ENCODE data around the gene BICRAL.
"Not testable (repeated sequence)": the region's sequence is repeated elsewhere in the genome, so short reads cannot be mapped to it uniquely, and the experiment has no call there.

The BICRAL gene

DNA sequence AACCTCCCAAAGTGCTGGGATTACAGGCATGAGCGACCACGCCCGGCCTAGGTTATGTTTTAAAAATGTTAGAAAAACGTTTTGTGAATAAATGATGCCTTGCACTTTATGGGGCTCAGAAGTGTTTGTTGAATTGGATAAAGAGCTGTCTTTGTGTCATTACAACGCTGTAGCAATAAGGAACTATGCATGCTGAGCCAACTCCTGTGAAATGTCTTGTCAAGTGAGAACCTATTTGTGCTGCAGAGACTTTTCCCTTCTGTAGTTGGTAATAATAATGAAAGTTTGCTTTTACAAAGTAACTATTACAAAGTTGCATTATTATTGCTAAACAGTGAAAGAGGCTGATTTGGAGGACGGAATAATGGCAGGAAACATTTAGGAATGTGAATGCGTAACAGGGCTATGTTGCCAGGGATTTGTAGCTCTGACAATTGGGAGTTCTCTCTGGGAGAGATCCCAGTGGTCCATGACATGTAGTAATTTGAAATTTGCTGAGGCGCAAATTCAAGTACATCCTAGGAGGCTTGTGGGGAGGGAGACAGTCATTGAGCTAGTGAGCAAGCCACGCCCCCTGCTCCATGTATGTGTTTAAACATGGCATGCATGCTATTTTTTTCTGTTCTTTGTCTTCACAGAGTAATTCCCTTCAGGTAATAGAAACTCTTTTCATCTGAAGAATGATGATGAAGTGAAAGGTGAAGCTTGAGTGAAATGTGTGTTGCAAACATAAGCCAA, 16.8 kb upstream of the BICRAL start:
- WGBS, 2 experiments (ENCODE audit: insufficient coverage in 2 of 2) = 86 to 87% methylated on average over 8 of the region's 9 CpGs
- Histone ChIP-seq H3K9me3 (ENCODE audit: control insufficient read depth, low read length) (no peaks in the 10 kb centered on the region), H3K27ac (ENCODE audit: low read depth, low read length, severe bottlenecking) (no peak overlapping the region)

DNA sequence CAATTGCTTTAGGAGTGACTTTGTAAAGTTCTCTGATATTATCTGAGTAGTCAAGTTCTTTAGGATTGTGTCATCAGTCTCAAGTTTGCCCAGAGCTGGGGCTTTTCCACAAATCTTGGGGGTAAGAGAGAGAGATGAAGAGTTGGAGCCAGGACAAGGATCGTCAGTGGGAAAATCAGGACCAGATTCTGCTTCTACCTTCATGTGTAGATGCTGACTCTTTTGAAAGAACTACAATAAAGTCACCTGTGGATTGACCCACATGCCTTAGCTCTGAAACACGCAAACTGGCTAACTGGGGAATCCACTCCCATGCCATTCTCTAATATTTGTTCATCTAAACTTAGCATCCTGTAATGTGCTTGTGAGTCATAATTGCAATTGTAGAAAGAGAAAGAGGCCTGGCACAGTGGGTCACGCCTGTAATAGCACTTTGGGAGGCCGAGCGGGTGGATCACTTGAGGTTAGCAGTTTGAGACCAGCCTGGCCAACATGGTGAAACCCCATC, 15.6 kb upstream of the BICRAL start:
- H3K4me1 ChIP-seq (ENCODE audit: control insufficient read depth, insufficient read depth, low read length, poor library complexity, severe bottlenecking) = no peaks in the 10 kb centered on the region
- no peak overlapping the region for H3K4me3 ChIP-seq (ENCODE audit: extremely low read depth, insufficient read depth, low read length, poor library complexity, severe bottlenecking)
- H3K9me3 ChIP-seq (ENCODE audit: control insufficient read depth, low read length) = no peaks in the 10 kb centered on the region
- H3K36me3 ChIP-seq (ENCODE audit: control insufficient read depth, insufficient read depth, low read length) = no peaks in the 10 kb centered on the region
- H3K27ac ChIP-seq (ENCODE audit: low read depth, low read length, severe bottlenecking) = no peak overlapping the region
- WGBS, 2 experiments (ENCODE audit: insufficient coverage in 2 of 2) = 96% methylated on average over 4 of the region's 5 CpGs

More for the DNA sequence above, 16.8 kb upstream of the BICRAL start:
- no peak overlapping the region for H3K4me3 ChIP-seq (ENCODE audit: extremely low read depth, insufficient read depth, low read length, poor library complexity, severe bottlenecking)
- no peaks in the 10 kb centered on the region for H3K36me3 ChIP-seq (ENCODE audit: control insufficient read depth, insufficient read depth, low read length)
- no peaks in the 10 kb centered on the region for H3K4me1 ChIP-seq (ENCODE audit: control insufficient read depth, insufficient read depth, low read length, poor library complexity, severe bottlenecking)

DNA sequence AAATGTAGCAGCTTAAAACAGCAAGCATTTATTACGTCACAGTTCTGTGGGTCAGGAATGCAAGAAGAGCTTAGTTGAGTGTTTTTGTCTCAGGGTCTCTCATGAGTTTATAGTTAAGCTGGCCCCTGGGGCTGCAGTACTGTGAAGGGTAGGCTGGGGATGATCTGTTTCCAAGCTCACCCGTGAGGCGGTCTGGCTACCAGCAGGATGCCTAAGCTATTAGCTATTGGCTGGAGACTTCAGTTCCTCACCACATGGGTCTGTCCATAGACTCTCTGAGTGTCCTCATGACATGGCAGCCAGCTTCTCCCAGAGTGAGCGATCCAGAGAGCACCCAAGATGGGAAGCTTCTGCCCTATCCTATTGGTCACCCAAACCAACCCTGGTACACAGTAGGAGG, 12.8 kb upstream of the BICRAL start:
- whole genome bisulfite sequencing, 2 experiments (ENCODE audit: insufficient coverage in 2 of 2) = 92 to 96% methylated on average over 3 of the region's 4 CpGs
- Histone ChIP-seq H3K4me1 (ENCODE audit: control insufficient read depth, insufficient read depth, low read length, poor library complexity, severe bottlenecking) (peaks cover 5% of the 10 kb centered on the region), H3K4me3 (ENCODE audit: extremely low read depth, insufficient read depth, low read length, poor library complexity, severe bottlenecking) (no peak overlapping the region), H3K27ac (ENCODE audit: low read depth, low read length, severe bottlenecking) (no peak overlapping the region), H3K36me3 (ENCODE audit: control insufficient read depth, insufficient read depth, low read length) (no peaks in the 10 kb centered on the region), H3K9me3 (ENCODE audit: control insufficient read depth, low read length) (no peaks in the 10 kb centered on the region)

DNA sequence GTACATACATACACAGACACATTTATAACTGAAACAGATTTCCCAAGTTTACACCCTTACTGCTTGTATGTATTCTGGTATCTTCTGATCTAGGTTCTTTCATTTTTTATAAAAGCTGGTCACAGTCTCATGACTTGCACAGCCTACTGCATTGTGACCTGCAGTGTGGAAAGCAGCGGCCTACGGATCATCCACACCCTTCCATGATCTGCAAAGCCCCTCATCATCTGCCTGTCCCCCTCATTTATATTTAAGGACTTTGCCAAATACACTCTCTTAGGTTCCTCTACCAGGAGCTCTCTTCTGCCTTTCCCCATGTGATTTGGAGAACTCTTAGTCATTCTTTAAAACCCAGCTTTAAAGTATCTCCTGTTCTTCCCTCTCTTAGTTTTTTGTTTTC, 12.0 kb upstream of the BICRAL start:
- 100% methylated on average over 2 of the region's 2 CpGs for WGBS, 2 experiments (ENCODE audit: insufficient coverage in 2 of 2)
- Histone ChIP-seq H3K27ac (ENCODE audit: low read depth, low read length, severe bottlenecking) (no peak overlapping the region), H3K36me3 (ENCODE audit: control insufficient read depth, insufficient read depth, low read length) (no peaks in the 10 kb centered on the region), H3K4me1 (ENCODE audit: control insufficient read depth, insufficient read depth, low read length, poor library complexity, severe bottlenecking) (peaks cover 5% of the 10 kb centered on the region), H3K9me3 (ENCODE audit: control insufficient read depth, low read length) (no peaks in the 10 kb centered on the region), H3K4me3 (ENCODE audit: extremely low read depth, insufficient read depth, low read length, poor library complexity, severe bottlenecking) (no peak overlapping the region)

DNA sequence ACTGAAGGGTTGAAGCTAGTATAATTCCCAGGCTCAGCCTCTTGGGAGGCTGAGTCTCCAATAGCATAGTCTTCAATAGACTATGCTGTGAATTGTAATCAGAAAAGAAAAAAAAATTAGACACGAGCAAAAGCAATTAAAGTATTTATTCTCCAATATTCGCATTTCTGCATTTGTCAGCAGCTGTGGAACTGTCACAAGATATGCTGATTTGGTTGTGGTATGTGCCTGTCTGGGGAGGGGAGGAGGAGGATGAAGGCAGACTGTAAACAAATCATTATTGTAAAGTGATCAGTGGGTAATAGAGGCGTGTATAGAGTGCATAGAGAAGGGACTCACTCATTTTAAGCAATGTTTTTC, 10.1 kb upstream of the BICRAL start:
- Histone ChIP-seq H3K4me1 (ENCODE audit: control insufficient read depth, insufficient read depth, low read length, poor library complexity, severe bottlenecking) (peaks cover 5% of the 10 kb centered on the region), H3K9me3 (ENCODE audit: control insufficient read depth, low read length) (no peaks in the 10 kb centered on the region), H3K36me3 (ENCODE audit: control insufficient read depth, insufficient read depth, low read length) (no peaks in the 10 kb centered on the region), H3K27ac (ENCODE audit: low read depth, low read length, severe bottlenecking) (no peak overlapping the region), H3K4me3 (ENCODE audit: extremely low read depth, insufficient read depth, low read length, poor library complexity, severe bottlenecking) (no peak overlapping the region)
- WGBS, 2 experiments (ENCODE audit: insufficient coverage in 2 of 2) = 80% methylated on average over 1 of the region's 3 CpGs; no CpG with 5 or more reads in 1 of the 2 experiments

DNA sequence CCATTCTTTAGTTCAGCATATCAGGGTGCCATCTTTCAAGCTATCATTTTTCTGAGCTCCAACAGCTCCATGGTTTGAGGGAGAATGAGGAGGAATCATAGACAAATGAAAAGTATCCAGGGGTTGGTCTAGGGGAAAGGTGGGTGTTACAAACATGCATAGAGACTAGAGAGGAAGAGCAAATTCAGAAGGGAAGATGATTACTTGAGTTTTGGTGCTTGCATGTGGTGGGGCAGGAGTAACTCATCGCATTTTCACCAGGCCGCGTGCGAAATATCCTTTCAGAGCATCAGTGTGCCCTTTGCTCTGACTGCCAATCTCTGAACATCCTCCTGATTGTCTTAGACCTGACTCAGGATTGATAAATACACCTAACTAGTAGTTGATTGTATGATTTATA, 7.7 kb upstream of the BICRAL start:
- Histone ChIP-seq H3K4me1 (ENCODE audit: control insufficient read depth, insufficient read depth, low read length, poor library complexity, severe bottlenecking) (peaks cover 5% of the 10 kb centered on the region), H3K27ac (ENCODE audit: low read depth, low read length, severe bottlenecking) (no peak overlapping the region), H3K4me3 (ENCODE audit: extremely low read depth, insufficient read depth, low read length, poor library complexity, severe bottlenecking) (no peak overlapping the region), H3K9me3 (ENCODE audit: control insufficient read depth, low read length) (no peaks in the 10 kb centered on the region), H3K36me3 (ENCODE audit: control insufficient read depth, insufficient read depth, low read length) (no peaks in the 10 kb centered on the region)
- 97% methylated on average over 4 of the region's 4 CpGs; no CpG with 5 or more reads in 1 of the 2 experiments for WGBS, 2 experiments (ENCODE audit: insufficient coverage in 2 of 2)

DNA sequence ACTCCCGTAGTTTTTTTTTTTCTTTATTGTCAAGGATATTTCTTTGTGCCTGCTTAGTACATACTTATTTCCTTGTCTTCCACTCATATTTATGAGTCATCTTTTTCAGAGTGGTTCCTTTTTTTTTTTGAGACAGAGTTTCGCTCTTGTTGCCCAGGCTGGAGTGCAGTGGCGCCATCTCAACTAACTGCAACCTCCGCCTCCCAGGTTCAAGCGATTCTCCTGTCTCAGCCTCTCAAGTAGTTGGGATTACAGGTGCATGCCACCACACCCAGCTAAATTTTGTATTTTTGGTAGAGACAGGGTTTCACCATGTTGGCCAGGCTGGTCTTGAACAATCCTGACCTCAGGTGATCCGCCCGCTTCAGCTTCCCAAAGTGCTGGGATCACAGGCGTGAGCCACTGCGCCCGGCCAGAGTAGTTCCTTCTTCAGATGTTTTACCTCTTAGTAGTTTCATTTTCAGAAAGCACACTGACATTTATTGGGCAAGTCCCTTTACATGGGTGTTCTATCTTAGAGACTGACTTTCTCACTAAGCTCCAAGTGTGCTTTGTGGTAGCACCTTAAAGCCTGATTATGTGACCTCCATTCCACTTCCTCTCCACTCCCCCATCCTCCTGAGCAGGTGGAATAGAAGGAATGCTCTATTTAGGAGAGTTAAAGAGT, 6.9 kb upstream of the BICRAL start:
- not testable (repeated sequence) for H3K4me1 ChIP-seq (ENCODE audit: control insufficient read depth, insufficient read depth, low read length, poor library complexity, severe bottlenecking); H3K4me3 ChIP-seq (ENCODE audit: extremely low read depth, insufficient read depth, low read length, poor library complexity, severe bottlenecking); H3K9me3 ChIP-seq (ENCODE audit: control insufficient read depth, low read length); H3K36me3 ChIP-seq (ENCODE audit: control insufficient read depth, insufficient read depth, low read length); H3K27ac ChIP-seq (ENCODE audit: low read depth, low read length, severe bottlenecking)
- 95 to 98% methylated on average over 8 to 9 of the region's 10 CpGs for WGBS, 2 experiments (ENCODE audit: insufficient coverage in 2 of 2)

DNA sequence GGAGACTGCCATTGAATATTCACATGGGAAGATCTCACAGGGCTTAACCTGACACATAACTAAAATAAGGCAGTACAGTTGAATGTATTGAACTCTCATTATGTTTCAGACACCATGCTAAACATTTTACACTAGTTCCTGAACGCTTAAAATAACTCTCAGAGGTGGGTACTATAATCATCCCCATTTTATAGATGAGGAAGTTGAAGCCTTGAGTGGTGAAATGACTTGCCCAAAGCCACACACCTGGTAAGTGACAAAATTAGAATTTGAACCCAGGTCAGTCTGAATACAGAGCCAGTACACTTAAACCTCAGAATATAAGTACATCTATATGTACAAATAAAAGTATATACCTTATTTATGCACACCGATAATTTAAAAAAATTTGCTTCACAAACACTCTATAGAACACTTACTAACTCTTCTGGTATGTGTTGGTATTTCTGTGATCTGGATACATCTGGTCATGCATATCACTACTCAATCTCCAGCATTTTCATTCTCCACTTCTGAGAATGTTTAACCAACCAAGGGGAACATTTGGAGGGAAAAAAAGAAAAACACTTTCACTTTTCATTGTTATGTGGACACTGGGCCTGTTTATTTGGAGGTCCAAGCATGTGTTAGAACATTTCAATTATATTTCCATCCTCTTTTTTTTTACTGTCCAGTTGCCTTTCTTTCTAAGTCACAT, 4.6 kb upstream of the BICRAL start:
- Histone ChIP-seq H3K27ac (ENCODE audit: low read depth, low read length, severe bottlenecking) (no peak overlapping the region), H3K4me1 (ENCODE audit: control insufficient read depth, insufficient read depth, low read length, poor library complexity, severe bottlenecking) (no peaks in the 10 kb centered on the region), H3K36me3 (ENCODE audit: control insufficient read depth, insufficient read depth, low read length) (no peaks in the 10 kb centered on the region), H3K4me3 (ENCODE audit: extremely low read depth, insufficient read depth, low read length, poor library complexity, severe bottlenecking) (no peak overlapping the region), H3K9me3 (ENCODE audit: control insufficient read depth, low read length) (no peaks in the 10 kb centered on the region)
- WGBS, 2 experiments (ENCODE audit: insufficient coverage in 2 of 2) = no CpG with 5 or more reads among the region's 2 CpGs

DNA sequence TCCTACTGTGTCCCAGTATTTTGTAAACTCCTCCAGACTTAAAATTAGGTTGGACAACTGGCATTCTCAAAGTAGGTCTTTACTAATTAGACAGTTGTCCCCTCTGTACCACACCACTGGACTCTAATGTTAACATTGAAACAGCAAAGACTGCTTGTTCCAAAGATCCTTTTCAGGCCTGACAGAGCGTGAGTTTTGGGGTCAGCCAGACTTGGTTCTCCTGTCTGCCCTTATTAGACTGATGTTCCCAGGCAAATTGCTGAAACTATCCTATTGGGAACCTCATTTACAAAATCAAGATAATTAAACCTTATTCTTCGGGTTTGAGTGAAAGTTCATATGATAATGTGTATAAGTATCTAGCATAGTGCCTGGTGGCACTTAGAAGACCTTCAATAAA, 3.7 kb upstream of the BICRAL start:
- H3K4me3 ChIP-seq (ENCODE audit: extremely low read depth, insufficient read depth, low read length, poor library complexity, severe bottlenecking) = no peak overlapping the region
- H3K36me3 ChIP-seq (ENCODE audit: control insufficient read depth, insufficient read depth, low read length) = no peaks in the 10 kb centered on the region
- 94 to 100% methylated on average over 1 to 2 of the region's 2 CpGs for WGBS, 2 experiments (ENCODE audit: insufficient coverage in 2 of 2)
- H3K27ac ChIP-seq (ENCODE audit: low read depth, low read length, severe bottlenecking) = no peak overlapping the region
- no peaks in the 10 kb centered on the region for H3K4me1 ChIP-seq (ENCODE audit: control insufficient read depth, insufficient read depth, low read length, poor library complexity, severe bottlenecking)
- no peaks in the 10 kb centered on the region for H3K9me3 ChIP-seq (ENCODE audit: control insufficient read depth, low read length)

DNA sequence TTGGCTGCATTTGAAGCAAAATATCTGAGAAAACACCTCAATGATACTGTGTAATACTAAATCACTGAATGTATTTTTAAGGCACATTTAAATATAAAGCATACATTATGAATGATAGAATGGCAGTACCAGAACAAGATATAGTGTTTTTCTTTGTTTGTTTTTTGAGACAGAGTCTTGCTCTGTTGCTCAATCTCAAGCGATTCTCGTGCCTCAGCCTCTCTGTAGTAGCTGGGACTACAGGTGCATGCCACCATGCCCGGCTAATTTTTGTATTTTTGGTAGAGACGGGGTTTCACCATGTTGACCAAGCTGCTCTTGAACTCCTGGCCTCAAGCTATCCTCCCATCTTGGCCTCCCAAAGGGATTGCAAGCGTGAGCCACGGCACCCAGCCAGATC, 2.3 kb upstream of the BICRAL start:
- no peak overlapping the region for H3K27ac ChIP-seq (ENCODE audit: low read depth, low read length, severe bottlenecking)
- H3K36me3 ChIP-seq (ENCODE audit: control insufficient read depth, insufficient read depth, low read length) = no peaks in the 10 kb centered on the region
- WGBS, 2 experiments (ENCODE audit: insufficient coverage in 2 of 2) = 86 to 100% methylated on average over 6 of the region's 6 CpGs
- no peaks in the 10 kb centered on the region for H3K9me3 ChIP-seq (ENCODE audit: control insufficient read depth, low read length)
- no peaks in the 10 kb centered on the region for H3K4me1 ChIP-seq (ENCODE audit: control insufficient read depth, insufficient read depth, low read length, poor library complexity, severe bottlenecking)
- H3K4me3 ChIP-seq (ENCODE audit: extremely low read depth, insufficient read depth, low read length, poor library complexity, severe bottlenecking) = no peak overlapping the region

DNA sequence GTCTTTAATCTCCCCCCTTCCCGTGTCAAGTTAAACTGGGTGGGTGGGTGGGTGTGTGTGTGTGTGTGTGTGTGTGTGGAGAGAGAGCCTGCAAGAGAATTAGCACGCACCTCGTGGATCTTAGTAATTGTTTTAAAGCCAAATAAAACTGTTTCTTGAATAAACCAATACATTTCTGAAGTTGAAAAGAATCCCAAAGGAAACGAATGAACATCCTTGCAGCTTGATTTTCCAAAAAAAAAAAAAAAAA, 381 bp upstream of the BICRAL start:
- WGBS, 2 experiments (ENCODE audit: insufficient coverage in 2 of 2) = no CpG with 5 or more reads among the region's 4 CpGs
- H3K4me1 ChIP-seq (ENCODE audit: control insufficient read depth, insufficient read depth, low read length, poor library complexity, severe bottlenecking) = no peaks in the 10 kb centered on the region
- H3K27ac ChIP-seq (ENCODE audit: low read depth, low read length, severe bottlenecking) = peak overlapping the region; percentile 81
- no peaks in the 10 kb centered on the region for H3K36me3 ChIP-seq (ENCODE audit: control insufficient read depth, insufficient read depth, low read length)
- H3K4me3 ChIP-seq (ENCODE audit: extremely low read depth, insufficient read depth, low read length, poor library complexity, severe bottlenecking) = peak overlapping the region; percentile 89
- no peaks in the 10 kb centered on the region for H3K9me3 ChIP-seq (ENCODE audit: control insufficient read depth, low read length)
